HG02571 (cell line): Measurements from ENCODE around the gene NSG1.

Experiments used
- ATAC-seq: cut with Tn5 transposase; IDR thresholded peaks from one replicate; pipeline ENCODE4 v1.9.1; 2021; ENCODE audit warnings: mild to moderate bottlenecking, moderate library complexity; ENCODE audit not compliant: unreplicated experiment

Gene NSG1

GRCh38 chr4:4368809-4369580 is 17.9 kb upstream of the NSG1 start:
- ATAC-seq = no peak

- no peak for ATAC-seq
Measured at GRCh38 chr4:4374388-4375098, 12.4 kb upstream of the NSG1 start.

- no peak for ATAC-seq
Measured at GRCh38 chr4:4376074-4376473, 10.8 kb upstream of the NSG1 start.

GRCh38 chr4:4377191-4377590 is 9.7 kb upstream of the NSG1 start:
- no peak for ATAC-seq

- no peak for ATAC-seq
Measured at GRCh38 chr4:4377732-4378460, 9.0 kb upstream of the NSG1 start.

- no peak for ATAC-seq
Measured at GRCh38 chr4:4379540-4380087, 7.3 kb upstream of the NSG1 start.

- ATAC-seq = no peak
Measured at GRCh38 chr4:4383085-4383484, 3.8 kb upstream of the NSG1 start.

- ATAC-seq = no peak
Measured at GRCh38 chr4:4384837-4385236, 2.1 kb upstream of the NSG1 start.

- ATAC-seq = no peak
Measured at GRCh38 chr4:4385729-4386295, 1.1 kb upstream of the NSG1 start.

GRCh38 chr4:4386296-4386735 is 586 bp upstream of the NSG1 start:
- no peak for ATAC-seq

- ATAC-seq = no peak
Measured at GRCh38 chr4:4387531-4388310, 819 bp downstream of the NSG1 start.

- no peak for ATAC-seq
Measured at GRCh38 chr4:4388311-4388790, 1.4 kb downstream of the NSG1 start.

GRCh38 chr4:4388836-4389575 is 2.1 kb downstream of the NSG1 start:
- no peak for ATAC-seq

- ATAC-seq = no peak
Measured at GRCh38 chr4:4390046-4390445, 3.1 kb downstream of the NSG1 start.

- ATAC-seq = no peak
Measured at GRCh38 chr4:4390515-4391240, 3.8 kb downstream of the NSG1 start.

GRCh38 chr4:4391866-4392265 is 5.0 kb downstream of the NSG1 start:
- no peak for ATAC-seq

- ATAC-seq = no peak
Measured at GRCh38 chr4:4392501-4393183, 5.7 kb downstream of the NSG1 start.

- no peak for ATAC-seq
Measured at GRCh38 chr4:4394644-4395043, 7.7 kb downstream of the NSG1 start.
